ENCODE results near the gene ADAMTS17.

ADAMTS17 gene

DNA sequence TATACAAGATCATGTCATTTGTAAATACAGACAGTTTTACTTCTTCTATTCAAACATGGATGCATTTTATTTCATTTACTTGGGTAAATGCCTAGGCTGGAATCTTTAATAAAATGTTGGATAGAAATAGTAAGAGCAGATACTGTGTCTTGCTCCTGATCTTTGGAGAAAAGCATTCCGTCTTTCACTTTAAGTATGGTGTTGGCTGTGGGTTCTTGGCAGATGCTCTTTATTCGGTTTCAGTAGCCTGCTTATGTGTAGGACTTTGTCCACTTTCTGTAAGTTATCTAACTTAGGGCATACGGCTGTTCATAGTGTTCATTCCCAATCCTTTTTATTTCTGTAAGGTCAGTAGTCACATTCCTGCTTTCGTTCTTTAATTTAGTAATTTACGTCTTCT lies 303.0 kb downstream of the ADAMTS17 start:
- no peak for DNase-seq

- DNase-seq: no peak
Observed at GRCh38 chr15:100037901-100038300, 303.9 kb downstream of the ADAMTS17 start.

- DNase-seq: no peak
Observed at GRCh38 chr15:100036015-100036414, 305.8 kb downstream of the ADAMTS17 start.

- DNase-seq: no peak
Observed at GRCh38 chr15:100034191-100034590, 307.6 kb downstream of the ADAMTS17 start.

- no peak for DNase-seq
Observed at GRCh38 chr15:100033140-100033857, 308.5 kb downstream of the ADAMTS17 start.

GRCh38 chr15:100032358-100033085 lies 309.3 kb downstream of the ADAMTS17 start:
- DNase-seq: no peak

- DNase-seq: no peak
Observed at GRCh38 chr15:100031665-100032357, 310.0 kb downstream of the ADAMTS17 start.

DNA sequence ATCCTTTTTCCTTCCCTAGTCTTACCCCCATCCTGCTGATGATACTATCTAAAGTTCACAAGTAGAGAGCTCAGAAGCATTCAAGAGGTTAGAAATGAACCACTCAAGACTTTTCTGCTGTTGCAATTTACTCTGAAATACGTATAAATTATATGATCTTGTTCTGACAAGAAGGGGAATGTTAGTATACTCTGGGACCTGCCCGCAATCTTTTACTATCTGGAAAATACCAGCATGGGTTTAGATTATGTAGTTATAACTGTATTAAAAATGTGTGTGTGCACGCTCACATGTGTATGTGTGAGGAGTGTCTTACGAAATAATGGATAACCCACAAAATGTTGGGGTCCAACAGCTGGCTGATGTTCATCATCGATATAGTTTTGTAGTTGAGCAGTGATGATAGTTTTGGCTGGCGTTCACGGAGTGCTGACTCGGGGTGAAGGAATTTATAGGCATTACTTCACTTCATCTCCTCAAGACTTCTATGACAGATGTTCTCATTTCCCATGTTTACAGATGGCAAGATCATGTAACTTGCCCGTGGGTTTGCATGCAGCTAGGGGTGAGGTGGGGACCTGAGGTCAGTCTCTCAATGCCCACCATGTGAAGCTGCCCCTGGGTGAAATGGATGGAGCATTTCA lies 311.1 kb downstream of the ADAMTS17 start:
- DNase-seq: no peak

DNA sequence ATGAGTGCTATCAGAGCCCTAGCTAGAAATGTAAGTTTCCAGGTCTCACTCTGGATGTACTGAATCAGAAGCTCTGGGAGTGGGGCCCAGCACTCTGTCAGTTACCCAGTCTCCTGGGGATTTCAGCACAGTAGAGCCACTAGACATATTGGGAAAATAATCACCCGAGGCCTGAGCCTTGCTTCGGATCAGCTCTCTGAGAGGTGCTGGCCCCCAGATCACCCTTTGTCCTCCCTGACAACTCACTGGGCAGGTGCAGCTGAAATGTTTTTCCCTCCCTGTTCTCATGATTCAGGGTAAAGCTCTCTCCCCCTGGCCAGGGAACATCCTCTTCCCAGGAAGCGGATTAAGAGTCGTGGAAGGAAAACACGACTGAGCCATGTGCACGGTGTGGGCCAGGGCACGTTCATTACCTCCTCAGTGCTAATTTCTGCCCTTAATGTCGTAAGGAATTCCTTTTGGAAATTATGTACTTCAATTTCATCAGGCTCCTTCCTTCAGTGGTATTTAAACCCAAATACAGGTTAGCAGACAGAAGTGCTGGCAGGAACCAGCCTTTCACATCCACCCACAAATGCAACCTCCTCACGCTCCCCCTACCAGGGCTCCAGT lies 311.8 kb downstream of the ADAMTS17 start:
- DNase-seq: no peak

GRCh38 chr15:100029045-100029444 lies 312.7 kb downstream of the ADAMTS17 start:
- DNase-seq: no peak

- DNase-seq: no peak
Observed at GRCh38 chr15:100026041-100026440, 315.7 kb downstream of the ADAMTS17 start.

GRCh38 chr15:100022806-100023205 lies 319.0 kb downstream of the ADAMTS17 start:
- DNase-seq: no peak

DNA sequence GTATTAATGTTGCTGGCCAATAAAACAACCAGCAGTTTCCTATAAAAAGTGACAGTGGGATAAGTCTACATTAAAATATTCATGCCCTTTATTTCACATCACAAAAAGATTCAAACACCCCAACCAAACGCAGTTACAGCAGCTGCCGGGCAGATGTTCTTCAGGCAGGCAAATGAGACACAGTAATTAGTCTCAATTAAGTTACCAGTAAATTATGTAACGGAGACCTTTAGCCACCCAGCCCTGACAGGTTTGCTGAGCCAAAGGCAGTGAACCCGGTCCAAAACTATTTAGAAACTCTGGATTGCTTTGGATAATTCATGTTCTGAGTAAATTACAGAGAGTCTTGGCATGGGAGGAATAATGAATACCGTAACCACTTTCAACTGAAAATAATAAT lies 319.4 kb downstream of the ADAMTS17 start:
- no peak for DNase-seq

DNA sequence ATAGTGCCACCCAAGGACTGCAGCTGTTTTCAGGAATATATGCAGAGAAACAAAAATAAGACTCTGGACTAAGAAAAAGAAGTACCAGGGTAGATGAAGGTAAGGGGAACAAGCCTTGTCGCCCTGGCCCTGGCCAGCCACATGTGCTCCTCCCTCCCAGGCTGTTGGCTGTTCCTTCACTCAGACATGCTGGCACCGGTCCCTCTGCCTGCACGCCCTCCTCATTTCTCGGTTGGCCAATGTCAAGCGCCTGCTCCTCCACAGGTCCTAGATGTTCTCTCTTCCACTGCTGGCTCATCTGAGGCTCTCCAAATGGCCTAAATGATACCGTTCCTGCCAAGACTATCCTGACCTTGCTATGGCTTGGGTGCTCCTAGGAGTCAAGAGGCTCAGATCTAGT lies 320.1 kb downstream of the ADAMTS17 start:
- no peak for DNase-seq

DNA sequence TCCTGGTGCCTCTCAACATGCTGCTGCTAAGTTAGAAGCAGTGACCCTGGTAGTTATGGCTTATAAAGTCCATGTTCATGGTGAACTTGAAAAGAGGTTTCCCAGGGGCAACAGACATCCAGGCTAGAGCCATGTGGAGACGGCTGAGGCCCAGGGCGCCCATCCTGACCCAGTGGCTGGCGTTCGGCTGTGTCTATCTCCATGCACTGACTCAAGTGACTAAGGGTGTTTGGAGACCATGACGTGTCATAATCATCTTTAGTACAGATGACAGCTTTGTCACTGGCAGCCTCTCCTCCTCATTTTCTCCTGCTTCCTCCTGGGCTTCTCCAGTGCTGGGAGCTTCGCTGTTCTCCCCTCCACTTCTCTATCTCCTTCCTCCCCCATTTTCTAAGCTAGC lies 321.2 kb downstream of the ADAMTS17 start:
- no peak for DNase-seq

DNA sequence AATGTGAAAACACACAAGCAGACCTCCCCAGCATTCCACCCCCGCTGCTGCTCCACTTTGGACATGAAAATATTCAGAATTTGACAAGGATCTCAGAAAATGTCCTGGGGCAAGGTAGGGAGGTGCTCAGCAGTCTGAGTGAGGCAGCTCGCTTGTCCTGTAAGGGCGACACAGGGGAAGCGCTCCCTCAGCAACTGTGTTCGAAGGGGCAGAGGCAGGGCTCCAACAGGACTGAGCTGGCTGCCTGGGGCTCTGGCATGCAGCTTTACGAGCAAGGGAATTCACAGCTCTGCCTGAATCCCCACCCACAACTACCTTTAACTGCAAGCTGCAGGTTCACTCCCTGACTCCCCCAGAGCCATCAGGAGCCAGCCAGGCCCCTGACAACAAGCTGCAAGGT lies 321.6 kb downstream of the ADAMTS17 start:
- DNase-seq: no peak

DNA sequence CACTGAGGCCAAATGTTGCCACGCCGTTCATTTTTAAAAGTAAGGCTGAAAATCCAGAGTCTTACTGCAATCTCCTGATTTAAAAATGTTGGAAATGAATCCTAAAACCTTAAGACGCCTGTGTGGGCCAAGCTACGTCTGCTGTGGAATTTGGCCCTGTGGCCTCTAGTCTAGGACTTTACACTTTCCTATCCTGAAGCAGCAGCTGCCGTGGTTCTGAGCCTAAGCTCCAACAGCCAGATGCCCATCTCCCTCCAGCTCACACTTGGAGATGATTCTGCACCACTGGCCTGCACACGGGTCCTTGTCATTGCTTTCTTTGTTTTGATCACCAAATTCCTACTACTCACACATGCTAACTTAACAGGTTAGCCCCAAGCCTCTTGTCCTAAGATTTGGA lies 322.2 kb downstream of the ADAMTS17 start:
- DNase-seq: no peak

DNA sequence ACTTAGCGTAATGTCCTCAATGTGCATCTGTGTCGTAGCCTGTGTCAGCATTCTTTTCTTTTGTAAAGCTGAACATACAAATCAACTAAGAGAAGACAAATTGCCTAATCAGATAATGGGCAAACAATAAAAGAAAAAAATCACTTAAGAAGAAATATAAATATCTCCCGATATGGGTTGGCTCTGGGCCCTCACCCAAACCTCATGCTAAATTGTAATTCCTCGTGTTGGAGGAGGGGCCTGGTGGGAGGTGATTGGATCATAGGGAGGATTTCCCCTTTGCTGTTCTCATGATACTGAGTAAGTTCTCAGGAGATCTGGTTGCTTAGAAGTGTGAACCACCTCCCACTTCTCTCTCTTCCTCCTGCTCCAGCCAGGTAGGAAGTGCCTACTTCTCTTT lies 323.6 kb downstream of the ADAMTS17 start:
- DNase-seq: no peak

- no peak for DNase-seq
Observed at GRCh38 chr15:100017140-100017539, 324.6 kb downstream of the ADAMTS17 start.

DNA sequence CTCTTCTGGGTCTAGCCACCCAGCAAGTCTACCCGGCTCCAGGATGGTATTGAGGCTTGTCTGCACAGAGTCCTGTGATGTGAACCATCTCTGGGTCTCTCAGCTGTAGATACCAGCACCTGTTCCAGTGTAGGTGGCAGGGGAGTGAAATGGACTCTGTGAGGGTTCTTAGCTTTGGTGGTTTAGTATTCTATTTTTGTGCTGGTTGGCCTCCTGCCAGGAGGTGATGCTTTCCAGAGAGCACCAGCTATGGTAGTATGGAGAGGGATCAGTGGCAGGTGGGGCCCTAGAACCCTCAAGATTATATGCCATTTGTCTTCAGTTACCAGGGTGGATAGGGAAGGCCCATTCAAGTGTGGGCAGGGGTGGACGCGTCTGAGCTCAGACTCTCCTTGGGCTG lies 325.1 kb downstream of the ADAMTS17 start:
- DNase-seq: no peak

- no peak for DNase-seq
Observed at GRCh38 chr15:100011235-100011634, 330.5 kb downstream of the ADAMTS17 start.

GRCh38 chr15:100009372-100009771 lies 332.4 kb downstream of the ADAMTS17 start:
- DNase-seq: no peak

GRCh38 chr15:100008258-100008657 lies 333.5 kb downstream of the ADAMTS17 start:
- no peak for DNase-seq
